Renal pelvis (tissue), 4 donors: Measurements from ENCODE around the gene ARRDC3. TPM values are rescaled to one million over a fixed set of nuclear protein-coding genes. Genes with fewer than 3 reads are reported as not detected.

Source experiments
- DNase-seq: peaks from one replicate; pipeline ENCODE4 v3.0.0-alpha.2; 2013
- polyA plus RNA-seq, 3 donors: library from polyadenylated mRNA; unstranded; fragments of 120-200 nt; gene quantifications; one replicate each; pipeline ENCODE4 v1.2.1, GENCODE V29; 2013; ENCODE audit not compliant: insufficient read length in 3 of 3

ARRDC3 gene
- polyA plus RNA-seq, 3 donors: 115 to 146 (median 140) TPM

GRCh38 chr5:91319667-91320066, 63.5 kb downstream of the ARRDC3 start:
- no peak for DNase-seq

GRCh38 chr5:91318724-91319123, 64.4 kb downstream of the ARRDC3 start:
- no peak for DNase-seq
